HAP-1 (cell line): ENCODE measurements around the gene MYCN.
A peak's percentile ranks its signal among the peaks of the same experiment; 100 is the strongest.

Experiments
- DNase-seq, 2 experiments: peaks; one replicate each; pipeline ENCODE4 v3.0.0-alpha.2; 2016 to 2020; ENCODE audit warnings: low spot score in 2 of 2
- H3K27me3 ChIP-seq: fragments of 250-450 bp; sonication (Bioruptor Pico); 2 replicates; pipeline ENCODE4 v1.5.1; 2020; ENCODE audit warnings: low read depth, mild to moderate bottlenecking, moderate library complexity
- H3K36me3 ChIP-seq: fragments of 250-450 bp; sonication (Bioruptor Pico); replicated peaks from 2 replicates; pipeline ENCODE4 v1.5.1; 2020; ENCODE audit warnings: mild to moderate bottlenecking
- H3K4me1 ChIP-seq: fragments of 250-450 bp; sonication (Bioruptor Pico); 2 replicates; pipeline ENCODE4 v1.5.1; 2020; ENCODE audit warnings: mild to moderate bottlenecking
- H3K4me3 ChIP-seq: fragments of 250-450 bp; sonication (Bioruptor Pico); 2 replicates; pipeline ENCODE4 v1.5.1; 2020; ENCODE audit warnings: mild to moderate bottlenecking, moderate library complexity
- H3K9me3 ChIP-seq: fragments of 250-450 bp; sonication (Bioruptor Pico); 2 replicates; pipeline ENCODE4 v1.5.1; 2020; ENCODE audit warnings: mild to moderate bottlenecking, moderate library complexity
- in situ Hi-C: fragments of 300-500 bp; cut with MboI; formaldehyde crosslinking; loops from 3 replicates; pipeline ENCODE4 v1.14.3; 2020; ENCODE audit warnings: low sequenced_read_pairs, inconsistent platforms, mixed read lengths

Gene MYCN

GRCh38 chr2:15971351-15971750 is 31.0 kb downstream of the MYCN start:
- H3K9me3 ChIP-seq, result no peaks in the 10 kb centered on the region
- no peaks in the 10 kb centered on the region for H3K27me3 ChIP-seq
- DNase-seq, result no peak
- in situ Hi-C loops, result no loop called here
- no peaks in the 10 kb centered on the region for H3K36me3 ChIP-seq
- no peak overlapping the region for H3K4me3 ChIP-seq
- peaks cover 9% of the 10 kb centered on the region for H3K4me1 ChIP-seq

DNA sequence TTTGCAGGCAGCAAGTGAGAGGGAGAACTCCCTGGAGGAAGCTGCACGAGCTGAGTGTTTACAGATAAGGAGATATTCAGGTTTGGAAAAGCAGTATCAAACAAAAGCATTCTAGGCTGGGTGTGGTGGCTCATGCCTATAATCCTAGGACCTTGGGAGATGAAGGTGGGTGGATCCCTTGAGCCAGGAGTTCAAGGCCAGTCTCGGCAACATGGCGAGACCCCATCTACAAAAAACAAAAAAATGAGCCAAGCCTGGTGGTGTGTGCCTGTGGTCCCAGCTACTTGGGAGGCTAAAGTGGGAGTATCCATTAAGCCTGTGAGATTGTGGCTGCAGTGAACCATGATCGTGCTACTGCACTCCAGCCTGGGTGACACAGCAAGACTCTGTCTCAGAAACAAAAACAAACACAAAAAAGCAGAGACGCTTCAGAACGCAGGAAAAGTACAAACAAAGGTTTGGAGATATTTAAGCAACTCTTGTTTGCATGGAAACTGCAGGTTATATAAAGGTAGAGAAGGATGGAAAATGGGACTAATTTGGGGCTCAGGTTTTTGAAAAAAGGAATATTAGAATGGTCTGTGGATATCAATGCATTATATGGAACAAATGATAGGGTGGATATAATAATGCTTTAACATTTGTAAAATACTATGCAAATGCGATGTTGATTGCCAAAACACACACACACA is 31.6 kb downstream of the MYCN start:
- Histone ChIP-seq H3K9me3 (no peaks in the 10 kb centered on the region), H3K27me3 (no peaks in the 10 kb centered on the region), H3K4me3 (no peak overlapping the region), H3K4me1 (peaks cover 10% of the 10 kb centered on the region), H3K36me3 (no peaks in the 10 kb centered on the region)
- in situ Hi-C loops, result no loop called here
- no peak for DNase-seq

- H3K27me3 ChIP-seq, result no peaks in the 10 kb centered on the region
- no peak for DNase-seq
- no peaks in the 10 kb centered on the region for H3K36me3 ChIP-seq
- in situ Hi-C loops, result no loop called here
- H3K4me1 ChIP-seq, result peaks cover 10% of the 10 kb centered on the region
- H3K9me3 ChIP-seq, result no peaks in the 10 kb centered on the region
- no peak overlapping the region for H3K4me3 ChIP-seq
Observed at GRCh38 chr2:15973481-15974401, 33.4 kb downstream of the MYCN start.

- Histone ChIP-seq H3K4me1 (peaks cover 10% of the 10 kb centered on the region), H3K36me3 (no peaks in the 10 kb centered on the region), H3K9me3 (no peaks in the 10 kb centered on the region), H3K4me3 (no peak overlapping the region), H3K27me3 (no peaks in the 10 kb centered on the region)
- in situ Hi-C loops, result no loop called here
- no peak for DNase-seq
Observed at GRCh38 chr2:15974565-15975260, 34.4 kb downstream of the MYCN start.

DNA sequence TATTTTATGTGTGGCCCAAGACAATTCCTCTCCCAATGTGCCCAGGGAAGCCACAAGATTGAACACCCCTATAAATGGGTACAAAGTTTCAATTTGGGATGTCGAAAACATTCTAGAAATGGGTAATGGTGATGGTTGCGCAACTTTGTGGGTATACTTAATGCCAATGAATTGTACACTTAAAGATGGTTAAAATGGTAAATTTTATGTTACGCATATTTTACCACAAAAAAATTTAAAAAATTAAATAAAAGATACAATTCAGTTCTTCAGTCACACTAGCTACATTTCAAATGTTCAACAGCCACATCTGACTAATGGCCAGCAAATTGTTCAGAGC is 34.9 kb downstream of the MYCN start:
- Histone ChIP-seq H3K27me3 (no peaks in the 10 kb centered on the region), H3K36me3 (no peaks in the 10 kb centered on the region), H3K4me1 (peaks cover 16% of the 10 kb centered on the region), H3K9me3 (no peaks in the 10 kb centered on the region), H3K4me3 (no peak overlapping the region)
- in situ Hi-C loops, result no loop called here
- no peak for DNase-seq

DNA sequence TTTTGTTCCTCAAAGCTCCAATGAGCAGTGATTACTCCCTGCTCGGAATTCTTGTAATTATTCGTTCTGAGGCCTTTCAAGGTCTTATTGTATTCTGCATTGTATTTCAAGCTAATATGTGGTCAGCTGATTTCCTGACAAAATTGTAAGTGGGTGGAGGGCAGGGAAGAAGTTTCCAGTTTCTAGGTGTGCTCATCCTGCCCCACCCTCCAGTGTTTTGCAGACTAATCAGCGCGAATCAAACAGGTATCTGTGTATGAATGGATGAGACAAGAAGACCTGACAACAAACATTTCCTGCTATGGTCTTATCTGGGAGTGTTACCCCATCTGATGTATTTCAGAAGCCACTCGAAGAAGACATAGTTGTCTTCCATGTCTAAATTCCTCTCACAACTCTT is 35.3 kb downstream of the MYCN start:
- in situ Hi-C loops, result no loop called here
- Histone ChIP-seq H3K4me3 (no peak overlapping the region), H3K36me3 (no peaks in the 10 kb centered on the region), H3K27me3 (no peaks in the 10 kb centered on the region), H3K4me1 (peaks cover 20% of the 10 kb centered on the region), H3K9me3 (no peaks in the 10 kb centered on the region)
- DNase-seq, result no peak

DNA sequence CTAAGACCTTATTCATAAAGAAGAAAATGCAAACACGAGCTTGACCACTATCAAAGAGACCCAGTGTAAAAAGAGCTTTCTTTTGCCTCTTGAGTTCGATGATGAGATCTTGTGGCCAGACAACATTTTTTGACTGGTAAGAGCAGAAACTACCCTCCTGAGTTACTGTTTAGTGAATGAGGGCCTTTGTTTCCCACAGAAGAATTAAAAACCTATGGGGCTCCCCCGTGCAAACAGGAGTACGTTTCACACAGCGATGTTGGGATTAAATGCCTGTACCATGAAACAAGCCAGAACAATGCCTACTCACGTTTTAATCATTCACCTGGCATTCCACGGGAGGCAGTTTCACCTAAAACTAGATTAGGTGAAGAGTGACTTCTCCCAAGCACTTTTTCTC is 36.0 kb downstream of the MYCN start:
- Histone ChIP-seq H3K36me3 (no peaks in the 10 kb centered on the region), H3K4me1 (peaks cover 26% of the 10 kb centered on the region), H3K27me3 (no peaks in the 10 kb centered on the region), H3K9me3 (no peaks in the 10 kb centered on the region), H3K4me3 (no peak overlapping the region)
- no peak for DNase-seq
- in situ Hi-C loops, result no loop called here

- H3K27me3 ChIP-seq, result no peaks in the 10 kb centered on the region
- H3K9me3 ChIP-seq, result no peaks in the 10 kb centered on the region
- H3K4me1 ChIP-seq, result peaks cover 40% of the 10 kb centered on the region
- H3K36me3 ChIP-seq, result no peaks in the 10 kb centered on the region
- in situ Hi-C loops, result no loop called here
- H3K4me3 ChIP-seq, result no peak overlapping the region
- no peak for DNase-seq
Observed at GRCh38 chr2:15979051-15979758, 38.9 kb downstream of the MYCN start.

DNA sequence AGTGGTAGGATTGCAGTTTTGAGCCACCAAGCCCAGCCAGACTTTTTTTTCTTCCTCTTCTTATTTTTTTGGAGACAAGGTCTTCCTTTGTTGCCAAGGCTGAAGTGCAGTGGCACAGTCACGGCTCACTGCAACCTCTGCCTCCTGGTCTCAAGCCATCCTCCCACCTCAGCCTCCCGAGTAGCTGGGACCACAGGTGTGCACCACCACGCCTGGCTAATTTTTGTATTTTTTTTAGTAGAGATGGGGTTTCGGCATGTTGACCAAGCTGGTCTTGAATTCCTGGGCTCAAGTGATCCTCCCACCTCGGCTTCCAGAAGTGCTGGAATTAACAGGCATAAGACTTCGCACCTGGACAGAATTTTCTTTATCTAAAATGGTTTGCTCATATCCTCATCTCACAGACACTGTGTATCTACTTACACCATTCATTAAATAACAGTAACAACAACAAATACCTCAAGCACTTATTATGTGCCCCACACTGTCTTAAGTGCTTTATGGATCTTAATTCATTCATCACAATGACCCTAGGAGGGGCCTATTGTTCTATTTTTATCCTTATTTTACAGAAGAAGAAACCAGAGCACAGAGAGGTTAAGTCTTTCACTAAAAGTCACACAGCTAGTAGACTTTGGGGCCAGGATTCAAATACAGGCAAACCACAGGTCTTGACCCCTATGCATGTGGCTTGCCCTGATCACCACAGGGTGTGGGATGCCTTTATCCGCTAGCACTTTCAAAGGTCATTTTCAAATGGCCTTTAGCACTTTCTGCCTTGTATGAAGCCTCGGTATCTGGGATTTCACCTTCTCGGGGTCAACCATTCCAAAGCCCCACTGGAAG is 39.6 kb downstream of the MYCN start:
- in situ Hi-C loops, result no loop called here
- Histone ChIP-seq H3K27me3 (no peaks in the 10 kb centered on the region), H3K36me3 (no peaks in the 10 kb centered on the region), H3K9me3 (no peaks in the 10 kb centered on the region), H3K4me1 (peaks cover 40% of the 10 kb centered on the region), H3K4me3 (no peak overlapping the region)
- DNase-seq, result no peak

- H3K27me3 ChIP-seq, result no peaks in the 10 kb centered on the region
- H3K36me3 ChIP-seq, result no peaks in the 10 kb centered on the region
- peaks cover 37% of the 10 kb centered on the region for H3K4me1 ChIP-seq
- in situ Hi-C loops, result no loop called here
- no peaks in the 10 kb centered on the region for H3K9me3 ChIP-seq
- no peak overlapping the region for H3K4me3 ChIP-seq
- DNase-seq, result peak; percentile 84
Observed at GRCh38 chr2:15980605-15981098, 40.3 kb downstream of the MYCN start.

- Histone ChIP-seq H3K27me3 (no peaks in the 10 kb centered on the region), H3K9me3 (no peaks in the 10 kb centered on the region), H3K4me1 (peaks cover 30% of the 10 kb centered on the region), H3K4me3 (no peak overlapping the region), H3K36me3 (no peaks in the 10 kb centered on the region)
- in situ Hi-C loops, result no loop called here
- DNase-seq, result no peak
Observed at GRCh38 chr2:15981646-15982045, 41.3 kb downstream of the MYCN start.

DNA sequence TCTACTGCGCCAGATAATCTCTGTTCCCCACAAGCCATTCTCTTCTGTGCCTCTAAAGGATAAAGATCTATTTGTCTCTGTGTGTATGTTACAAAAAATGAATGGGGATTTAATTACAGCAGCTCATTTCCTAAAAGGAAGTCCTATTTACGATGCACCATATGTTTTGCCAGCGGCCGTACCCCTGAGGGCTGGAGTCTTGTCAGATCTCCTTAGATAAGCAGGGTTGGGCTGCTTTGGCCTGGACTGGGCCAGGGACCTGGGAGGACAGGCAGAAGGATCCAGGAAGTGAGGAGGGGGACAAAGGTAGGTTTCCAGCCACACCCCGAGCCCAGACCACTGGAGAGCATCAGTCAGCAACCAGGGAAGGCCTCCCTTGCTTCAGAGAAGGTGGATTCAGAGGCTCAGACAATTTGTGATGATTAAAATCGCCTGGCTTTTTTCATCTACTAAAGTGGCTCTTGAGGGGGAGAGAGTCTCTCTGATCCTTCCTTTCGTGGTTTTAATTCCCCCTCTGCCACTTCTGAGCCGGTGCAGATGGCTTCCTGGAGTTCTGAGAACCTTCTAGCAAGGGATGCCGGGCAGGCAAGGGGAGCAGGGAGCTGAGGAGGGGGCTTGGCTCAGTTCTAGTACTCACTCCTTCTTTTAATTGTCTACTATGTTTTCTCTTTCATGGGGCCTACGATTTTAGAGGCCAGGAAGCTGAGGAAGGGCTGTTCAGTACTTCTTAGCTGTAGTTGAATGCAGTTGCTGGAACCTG is 42.1 kb downstream of the MYCN start:
- peaks cover 30% of the 10 kb centered on the region for H3K4me1 ChIP-seq
- DNase-seq, result peak; percentile 67 to 71
- in situ Hi-C loops, result no loop called here

More for the DNA sequence above, 42.1 kb downstream of the MYCN start:
- Histone ChIP-seq H3K36me3 (no peaks in the 10 kb centered on the region), H3K9me3 (no peaks in the 10 kb centered on the region), H3K27me3 (no peaks in the 10 kb centered on the region), H3K4me3 (no peak overlapping the region)
